CD14-positive monocyte (primary cell): Measurements from ENCODE around the gene TBX2. TPM values are rescaled to one million over a fixed set of nuclear protein-coding genes. Genes with fewer than 3 reads are reported as not detected.

Experiments used
- DNase-seq, 3 donors: peaks; one replicate each; pipeline ENCODE4 v3.0.0-alpha.2; 2011 to 2022
- H2AFZ ChIP-seq: 2 replicates; pipeline ENCODE4 v1.6.0; 2012; ENCODE audit warnings: mild to moderate bottlenecking, low read depth, low read length, inconsistent platforms; ENCODE audit not compliant: insufficient read depth, poor library complexity, severe bottlenecking
- H3K27ac ChIP-seq, 2 donors: 1 replicate in 1 of 2; 2 replicates in 1 of 2; pipeline ENCODE4 v1.5.1; 2012 to 2013; ENCODE audit warnings: low read length in 2 of 2, control low read depth in 1 of 2, inconsistent platforms in 1 of 2, low read depth in 1 of 2, mild to moderate bottlenecking in 1 of 2
- H3K27me3 ChIP-seq, 2 donors: one replicate each; pipeline versions ENCODE4 v1.6.0 to v1.6.1; 2011 to 2013; ENCODE audit warnings: low read length in 2 of 2; ENCODE audit not compliant: control insufficient read depth in 2 of 2, insufficient read depth in 2 of 2
- H3K36me3 ChIP-seq, 2 donors: replicated peaks in 1 of 2; 1 replicate in 1 of 2; 2 replicates in 1 of 2; pipeline versions ENCODE4 v1.5.1 to v1.6.1; 2012 to 2013; ENCODE audit warnings: low read length in 2 of 2, control low read depth in 1 of 2, inconsistent platforms in 1 of 2, mild to moderate bottlenecking in 1 of 2; ENCODE audit not compliant: insufficient read depth in 2 of 2, control insufficient read depth in 1 of 2
- H3K4me1 ChIP-seq, 2 donors: 1 replicate in 1 of 2; 2 replicates in 1 of 2; pipeline versions ENCODE4 v1.5.1 to v1.6.1; 2012 to 2013; ENCODE audit warnings: low read length in 2 of 2, control low read depth in 1 of 2, inconsistent platforms in 1 of 2, mild to moderate bottlenecking in 1 of 2, moderate library complexity in 1 of 2; ENCODE audit not compliant: insufficient read depth in 2 of 2, control insufficient read depth in 1 of 2
- H3K4me2 ChIP-seq: replicated peaks from 2 replicates; pipeline ENCODE3; 2012; ENCODE audit warnings: low read length, moderate library complexity, mild to moderate bottlenecking; ENCODE audit not compliant: poor library complexity, severe bottlenecking; ENCODE audit errors: extremely low read depth
- H3K4me3 ChIP-seq, 3 experiments: fragments of 200-600 bp in 1 of 3; sonication (generic) in 1 of 3; replicated peaks in 1 of 3; 1 replicate in 2 of 3; 2 replicates in 1 of 3; pipeline ENCODE4 v1.5.1; 2011 to 2013; ENCODE audit warnings: low read length in 3 of 3, mild to moderate bottlenecking in 3 of 3, control low read depth in 2 of 3, low read depth in 2 of 3, inconsistent platforms in 1 of 3, moderate library complexity in 1 of 3
- H3K79me2 ChIP-seq: 2 replicates; pipeline ENCODE4 v1.6.0; 2012; ENCODE audit warnings: mild to moderate bottlenecking, control low read depth, inconsistent platforms, low read length, moderate library complexity; ENCODE audit not compliant: insufficient read depth
- H3K9ac ChIP-seq: 2 replicates; pipeline ENCODE4 v1.6.0; 2017; ENCODE audit warnings: low read length, mild to moderate bottlenecking; ENCODE audit not compliant: insufficient read depth, poor library complexity, severe bottlenecking
- H3K9me3 ChIP-seq, 2 donors: replicated peaks in 1 of 2; 1 replicate in 1 of 2; 2 replicates in 1 of 2; pipeline versions ENCODE4 v1.5.1 to v1.6.1; 2012 to 2013; ENCODE audit warnings: low read length in 2 of 2, control low read depth in 1 of 2; ENCODE audit not compliant: control insufficient read depth in 1 of 2, insufficient read depth in 1 of 2
- H4K20me1 ChIP-seq: 2 replicates; pipeline ENCODE4 v1.6.0; 2012; ENCODE audit warnings: mild to moderate bottlenecking, low read length, control low read depth, moderate library complexity; ENCODE audit not compliant: insufficient read depth
- H3K27ac Mint-ChIP-seq, 7 donors: one replicate each; pipeline ENCODE4 v1.8.0; 2020; ENCODE audit warnings: mild to moderate bottlenecking in 7 of 7, mixed read lengths in 7 of 7, moderate library complexity in 6 of 7, inconsistent platforms in 2 of 7
- H3K27me3 Mint-ChIP-seq, 3 donors: one replicate each; pipeline ENCODE4 v1.8.0; 2021 to 2022; ENCODE audit warnings: low read depth in 3 of 3, mild to moderate bottlenecking in 3 of 3, mixed read lengths in 3 of 3, moderate library complexity in 3 of 3, inconsistent platforms in 1 of 3
- H3K36me3 Mint-ChIP-seq, 2 donors: one replicate each; pipeline ENCODE4 v1.8.0; 2020; ENCODE audit warnings: mixed read lengths in 2 of 2, inconsistent platforms in 1 of 2, mild to moderate bottlenecking in 1 of 2
- H3K4me1 Mint-ChIP-seq: one replicate; pipeline ENCODE4 v1.8.0; 2020; ENCODE audit warnings: mild to moderate bottlenecking, mixed read lengths
- H3K4me3 Mint-ChIP-seq, 2 donors: one replicate each; pipeline ENCODE4 v1.8.0; 2020; ENCODE audit warnings: mild to moderate bottlenecking in 2 of 2, mixed read lengths in 2 of 2, moderate library complexity in 1 of 2
- H3K9me3 Mint-ChIP-seq, 7 donors: one replicate each; pipeline ENCODE4 v1.8.0; 2020 to 2022; ENCODE audit warnings: mixed read lengths in 7 of 7, mild to moderate bottlenecking in 6 of 7, moderate library complexity in 6 of 7, inconsistent platforms in 2 of 7
- WGBS: methylation state at CpG from one replicate; pipeline ENCODE4 v1.1.5; 2013; ENCODE audit warnings: missing lambda C conversion rate; ENCODE audit not compliant: insufficient coverage; 5-methylcytosine and 5-hydroxymethylcytosine counted together
- intact Hi-C, 2 donors: fragments of 100-400 bp; cut with micrococcal nuclease; formaldehyde crosslinking; loops; one replicate each; pipeline versions ENCODE4 v1.15.0 to v1.15.1; 2023
- polyA plus RNA-seq, 3 donors: library from polyadenylated mRNA; depleted of rRNA in 1 of 3; unstranded in 2 of 3; stranded (reverse) in 1 of 3; fragments of 300-500 nt in 2 of 3; fragments of >200 nt in 1 of 3; fragmentation: Illumina TruSeq in 2 of 3; gene quantifications; 1 replicate in 2 of 3; 2 replicates in 1 of 3; pipeline ENCODE4 v1.2.3, GENCODE V29; 2012 to 2021
- TF ChIP-seq, protein P1 (sequence below): fragments of 200-600 bp; IDR thresholded peaks from one replicate; pipeline ENCODE4 v1.8.0; 2022; ENCODE audit warnings: antibody characterized with exemption, mild to moderate bottlenecking

Gene TBX2
- polyA plus RNA-seq, 3 donors = 0.03 TPM; not detected in 2

DNA sequence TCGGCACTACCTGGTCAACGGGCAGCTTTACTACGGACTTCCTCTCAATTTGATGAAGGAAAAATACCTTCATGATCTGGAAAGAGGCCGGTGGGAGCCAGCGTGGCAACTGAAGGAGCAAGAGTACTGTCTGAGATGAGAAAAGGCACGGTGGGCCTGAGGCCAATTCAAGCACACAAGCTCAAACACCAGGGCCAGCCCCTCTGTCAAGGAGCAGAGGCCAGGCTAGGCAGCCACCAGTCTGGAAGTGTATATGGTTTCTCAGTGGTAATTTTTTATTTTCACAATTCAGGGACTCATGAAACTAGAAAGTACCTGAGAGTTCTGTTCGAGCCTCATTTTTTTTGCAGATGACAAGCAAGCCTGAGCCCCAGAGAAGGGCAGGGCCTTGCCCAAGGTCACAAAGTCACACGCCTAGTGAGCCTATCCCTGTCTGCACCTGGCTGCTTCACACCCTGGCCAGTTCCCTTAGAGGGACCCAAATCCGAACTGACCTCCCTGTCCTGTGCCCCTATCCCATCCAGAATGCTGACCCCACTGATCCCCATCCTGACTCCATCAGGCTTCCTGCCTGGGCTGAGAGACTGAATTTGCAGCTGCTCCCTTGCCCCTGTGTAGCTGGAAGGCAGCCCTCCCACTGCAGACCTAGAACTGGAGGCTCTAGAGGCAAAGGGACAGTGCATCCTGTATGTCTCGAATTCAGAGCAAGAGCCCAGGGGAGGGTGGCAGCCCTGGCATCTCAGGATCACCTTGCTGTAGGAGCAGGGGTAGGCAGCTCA is 4.8 kb upstream of the TBX2 start:
- Mint-ChIP-seq H3K36me3 (peaks cover 5 to 15% of the 10 kb centered on the region in 2 donors), H3K4me1 (peaks cover 15% of the 10 kb centered on the region), H3K27me3 (peaks cover 50 to 83% (median 56%) of the 10 kb centered on the region in 3 donors), H3K4me3 (peak overlapping the region in 1 of 2 donors; percentile 85), H3K27ac (no peak overlapping the region), H3K9me3 (peaks cover 0 to 16% (median 7%) of the 10 kb centered on the region in 7 donors)
- 94% methylated on average over 8 of the region's 10 CpGs for WGBS
- Histone ChIP-seq H3K36me3 (no peaks in the 10 kb centered on the region), H4K20me1 (no peaks in the 10 kb centered on the region), H3K79me2 (no peaks in the 10 kb centered on the region), H3K9ac (no peak overlapping the region), H3K9me3 (peaks cover 0 to 15% of the 10 kb centered on the region in 2 donors), H3K27ac (no peak overlapping the region), H3K4me3 (no peak overlapping the region), H3K4me1 (peaks cover 6 to 31% of the 10 kb centered on the region in 2 donors), H2AFZ (no peak overlapping the region), H3K27me3 (peaks cover 31 to 56% of the 10 kb centered on the region in 2 donors), H3K4me2 (no peak overlapping the region)
- no peak for DNase-seq
- intact Hi-C loops = loop anchor here (5.0 to 10.0 kb wide), 4 partner anchors 390 to 673 kb away; no protein-coding TSS in a partner anchor
- TF ChIP-seq, protein P1, sequence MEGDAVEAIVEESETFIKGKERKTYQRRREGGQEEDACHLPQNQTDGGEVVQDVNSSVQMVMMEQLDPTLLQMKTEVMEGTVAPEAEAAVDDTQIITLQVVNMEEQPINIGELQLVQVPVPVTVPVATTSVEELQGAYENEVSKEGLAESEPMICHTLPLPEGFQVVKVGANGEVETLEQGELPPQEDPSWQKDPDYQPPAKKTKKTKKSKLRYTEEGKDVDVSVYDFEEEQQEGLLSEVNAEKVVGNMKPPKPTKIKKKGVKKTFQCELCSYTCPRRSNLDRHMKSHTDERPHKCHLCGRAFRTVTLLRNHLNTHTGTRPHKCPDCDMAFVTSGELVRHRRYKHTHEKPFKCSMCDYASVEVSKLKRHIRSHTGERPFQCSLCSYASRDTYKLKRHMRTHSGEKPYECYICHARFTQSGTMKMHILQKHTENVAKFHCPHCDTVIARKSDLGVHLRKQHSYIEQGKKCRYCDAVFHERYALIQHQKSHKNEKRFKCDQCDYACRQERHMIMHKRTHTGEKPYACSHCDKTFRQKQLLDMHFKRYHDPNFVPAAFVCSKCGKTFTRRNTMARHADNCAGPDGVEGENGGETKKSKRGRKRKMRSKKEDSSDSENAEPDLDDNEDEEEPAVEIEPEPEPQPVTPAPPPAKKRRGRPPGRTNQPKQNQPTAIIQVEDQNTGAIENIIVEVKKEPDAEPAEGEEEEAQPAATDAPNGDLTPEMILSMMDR = no peak

DNA sequence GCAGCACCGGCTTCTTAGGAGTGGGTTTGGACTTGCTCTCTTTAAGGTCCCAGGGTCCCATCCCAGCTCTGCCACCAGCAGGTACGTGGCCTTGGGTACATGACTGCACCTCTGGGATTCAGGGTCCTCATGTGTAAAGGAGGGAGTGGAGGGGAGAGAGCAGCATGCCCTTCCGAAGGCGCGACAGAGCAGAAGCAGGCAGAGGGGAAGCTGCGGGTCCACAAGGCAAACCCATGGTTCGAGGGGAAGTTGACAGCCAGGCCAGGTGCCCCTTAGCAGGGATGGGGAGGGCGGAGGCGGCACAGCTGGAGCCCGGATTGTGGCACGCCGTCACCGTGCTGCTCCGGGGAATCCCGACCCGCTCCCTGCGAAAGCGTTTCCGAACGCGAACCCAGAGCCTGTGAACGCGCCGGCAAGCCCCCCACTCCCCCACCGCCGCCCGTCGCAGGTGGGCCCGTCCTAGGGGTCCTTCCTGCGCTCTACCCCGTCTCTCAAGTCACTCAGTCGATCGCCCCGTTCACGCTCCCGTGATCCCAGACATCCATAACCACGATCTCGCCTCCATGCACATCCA is 4.1 kb upstream of the TBX2 start:
- peaks cover 51 to 87% (median 53%) of the 10 kb centered on the region in 3 donors for H3K27me3 Mint-ChIP-seq
- peaks cover 0 to 16% (median 7%) of the 10 kb centered on the region in 7 donors for H3K9me3 Mint-ChIP-seq
- intact Hi-C loops = loop anchor here (10.0 kb wide), 2 partner anchors 391 to 671 kb away; no protein-coding TSS in a partner anchor
- TF ChIP-seq, protein P1 = no peak
- no peak for DNase-seq
- peak overlapping the region in 1 of 2 donors; percentile 85 for H3K4me3 Mint-ChIP-seq
- 30% methylated on average over 38 of the region's 38 CpGs for WGBS
- Histone ChIP-seq H3K27ac (no peak overlapping the region), H3K79me2 (no peaks in the 10 kb centered on the region), H3K9me3 (peaks cover 0 to 15% of the 10 kb centered on the region in 2 donors), H3K27me3 (peaks cover 31 to 59% of the 10 kb centered on the region in 2 donors), H2AFZ (no peak overlapping the region), H3K4me2 (no peak overlapping the region), H3K9ac (no peak overlapping the region), H3K36me3 (no peaks in the 10 kb centered on the region), H3K4me1 (peaks cover 6 to 31% of the 10 kb centered on the region in 2 donors), H3K4me3 (no peak overlapping the region), H4K20me1 (no peaks in the 10 kb centered on the region)
- peaks cover 13% of the 10 kb centered on the region for H3K4me1 Mint-ChIP-seq
- no peak overlapping the region for H3K27ac Mint-ChIP-seq
- peaks cover 5 to 15% of the 10 kb centered on the region in 2 donors for H3K36me3 Mint-ChIP-seq
